Measurements from ENCODE around the gene PARPBP. TPM values are rescaled to one million over a fixed set of nuclear protein-coding genes. Genes with fewer than 3 reads are reported as not detected.
"Not testable (repeated sequence)": the region's sequence is repeated elsewhere in the genome, so short reads cannot be mapped to it uniquely, and the experiment has no call there.

PARPBP gene
- total RNA-seq, 1 experiment from 2014 or later = 24.2 TPM

DNA sequence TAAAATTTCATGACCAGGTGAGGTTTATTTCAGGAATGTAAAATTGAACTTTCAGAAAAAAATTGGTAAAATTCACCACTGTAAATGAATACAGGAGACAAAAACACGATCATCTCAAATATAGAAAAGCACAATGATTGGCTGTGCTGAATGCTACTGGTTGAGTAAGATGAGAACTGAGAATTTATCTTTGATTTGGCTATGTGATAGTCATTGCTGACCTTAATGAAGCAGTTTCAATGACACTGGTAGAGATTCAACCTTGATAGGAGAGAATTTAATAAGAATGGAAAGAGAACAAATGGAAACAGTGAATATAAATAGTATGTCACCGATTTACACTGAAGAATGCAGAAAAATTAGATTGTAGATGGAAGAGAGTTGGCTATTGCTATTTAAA lies 84.0 kb downstream of the PARPBP start:
- no peak for DNase-seq (ENCODE audit: low read depth, low spot score)
- in situ Hi-C loops (cut with HindIII; ENCODE audit: low pct_unique_long_range_greater_than_20kb, low sequenced_read_pairs) = no loop called here

DNA sequence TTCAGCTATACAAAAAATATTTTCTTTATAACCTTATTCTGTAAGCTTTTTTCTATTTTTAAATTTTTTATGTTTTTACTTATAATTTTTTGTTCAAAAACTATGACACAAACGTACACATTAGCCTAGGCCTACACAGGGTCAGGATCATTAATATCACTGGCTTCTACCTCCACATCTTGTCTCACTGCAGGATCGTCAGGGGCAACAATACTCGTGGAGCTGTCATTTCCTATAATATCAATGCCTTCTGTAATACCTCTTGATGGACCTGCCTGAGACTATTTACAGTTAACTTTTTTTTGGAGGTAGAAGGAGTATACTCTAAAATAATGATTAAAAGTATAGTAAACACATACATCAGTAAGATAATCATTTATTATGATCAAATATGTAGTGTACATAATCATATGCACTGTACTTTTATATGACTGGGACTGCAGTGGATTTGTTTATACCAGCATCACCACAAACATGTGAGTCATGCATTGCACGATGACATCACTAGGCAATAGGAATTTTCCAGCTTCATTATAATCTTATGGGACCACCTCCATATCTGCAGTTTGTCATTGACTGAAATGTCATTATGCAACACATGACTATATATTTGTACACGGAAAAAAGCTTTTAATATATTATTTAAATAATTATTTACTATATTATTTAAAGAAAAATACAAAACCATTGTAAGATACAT lies 96.2 kb downstream of the PARPBP start:
- no peak for DNase-seq (ENCODE audit: low read depth, low spot score)
- in situ Hi-C loops (cut with HindIII; ENCODE audit: low pct_unique_long_range_greater_than_20kb, low sequenced_read_pairs) = no loop called here

DNA sequence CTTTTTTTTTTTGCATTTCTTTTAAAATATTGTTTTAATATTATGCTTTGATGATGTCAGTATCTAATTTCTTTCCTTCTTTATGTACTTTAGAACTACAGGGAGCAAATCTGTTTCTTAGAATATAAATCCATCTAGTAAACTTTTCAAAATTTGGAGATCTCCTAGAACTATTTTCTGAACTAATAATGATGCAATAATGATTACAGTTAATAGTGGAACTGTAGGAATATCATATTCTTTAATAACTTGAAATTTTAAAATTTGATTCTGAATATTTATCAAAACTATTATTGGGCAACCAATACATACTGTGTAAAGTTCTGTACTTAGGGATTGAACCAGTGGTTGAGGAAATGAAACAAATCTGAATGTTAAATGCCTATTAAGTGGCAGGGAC lies 100.8 kb downstream of the PARPBP start:
- in situ Hi-C loops (cut with HindIII; ENCODE audit: low pct_unique_long_range_greater_than_20kb, low sequenced_read_pairs) = no loop called here
- no peak for DNase-seq (ENCODE audit: low read depth, low spot score)

- no peak for DNase-seq (ENCODE audit: low read depth, low spot score)
- in situ Hi-C loops (cut with HindIII; ENCODE audit: low pct_unique_long_range_greater_than_20kb, low sequenced_read_pairs) = no loop called here
These were observed 108.0 kb downstream of the PARPBP start for GRCh38 chr12:102227954-102228353.

DNA sequence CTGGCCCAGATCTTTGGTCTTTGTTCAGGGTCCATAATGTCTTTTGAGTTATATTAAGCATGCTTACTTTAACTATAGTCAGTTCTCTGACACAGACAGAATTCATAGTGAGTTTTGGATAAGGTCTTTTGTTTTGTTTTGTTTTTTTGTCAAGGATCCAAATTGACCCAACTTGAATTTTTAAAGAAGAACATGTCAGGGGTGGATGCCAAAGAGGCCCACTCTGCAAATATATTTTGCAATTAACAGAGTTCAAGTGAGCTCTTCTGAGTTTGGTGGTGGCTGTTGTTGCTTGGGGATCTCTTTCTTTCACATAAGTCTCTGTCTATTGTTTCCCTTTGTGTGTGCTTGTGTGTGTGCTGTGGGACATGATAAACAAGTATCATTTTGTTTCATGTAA lies 112.1 kb downstream of the PARPBP start:
- in situ Hi-C loops (cut with HindIII; ENCODE audit: low pct_unique_long_range_greater_than_20kb, low sequenced_read_pairs) = no loop called here
- no peak for DNase-seq (ENCODE audit: low read depth, low spot score)

GRCh38 chr12:102232446-102232845 lies 112.5 kb downstream of the PARPBP start:
- no peak for DNase-seq (ENCODE audit: low read depth, low spot score)
- in situ Hi-C loops (cut with HindIII; ENCODE audit: low pct_unique_long_range_greater_than_20kb, low sequenced_read_pairs) = no loop called here

DNA sequence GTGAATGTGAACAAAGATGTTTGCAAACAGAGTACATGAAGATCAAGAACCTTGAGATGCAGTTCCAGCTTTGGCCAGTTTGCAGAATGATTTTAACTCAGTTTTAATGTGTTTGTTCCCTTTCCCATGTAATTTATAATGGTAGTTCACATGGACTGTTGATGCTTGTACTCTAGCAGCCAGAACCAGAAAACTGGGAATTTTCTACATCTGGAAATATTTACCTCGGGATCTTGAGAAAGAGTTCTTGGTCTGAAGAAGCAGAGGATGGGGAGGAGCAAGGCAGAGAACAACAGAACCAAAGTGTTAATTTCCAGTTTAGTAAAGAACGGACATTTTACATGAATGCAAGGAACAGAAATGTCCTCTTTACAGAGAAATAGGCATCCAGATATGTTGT lies 114.6 kb downstream of the PARPBP start:
- DNase-seq (ENCODE audit: low read depth, low spot score) = no peak
- in situ Hi-C loops (cut with HindIII; ENCODE audit: low pct_unique_long_range_greater_than_20kb, low sequenced_read_pairs) = no loop called here

- DNase-seq (ENCODE audit: low read depth, low spot score); in situ Hi-C loops (cut with HindIII; ENCODE audit: low pct_unique_long_range_greater_than_20kb, low sequenced_read_pairs): not testable (repeated sequence)
These were observed 120.9 kb downstream of the PARPBP start for GRCh38 chr12:102240859-102241258.

Small RNAs within 50 kb of the gene (small RNA-seq; reads per million reads assigned to genes)
- 0 reads per million in 2 experiments for gene RN7SL793P

Other genes starting within 250 kb of the PARPBP start
- gene DRAM1, start 242.6 kb upstream of the PARPBP start, total RNA-seq (2014; rRNA removed; shearing (Covaris generic)) = 8.8 and 9.3 TPM in 2 replicates
- gene WASHC3, start 58.2 kb upstream of the PARPBP start, total RNA-seq (2014; rRNA removed; shearing (Covaris generic)) = 57.3 and 57.6 TPM in 2 replicates
- 64.9 and 71.1 TPM in 2 replicates for gene NUP37, start 69 bp upstream of the PARPBP start, total RNA-seq (2014; rRNA removed; shearing (Covaris generic))
- not detected in 2 replicates for gene PMCH, start 77.7 kb downstream of the PARPBP start, total RNA-seq (2014; rRNA removed; shearing (Covaris generic))